NCI-H2081 (cell line): ENCODE measurements around the gene SORCS2.

Experiments used
- DNase-seq, 2 experiments: peaks; one replicate each; lab custom pipeline; 2025; lab: John Stamatoyannopoulos, UW

SORCS2 gene

DNA sequence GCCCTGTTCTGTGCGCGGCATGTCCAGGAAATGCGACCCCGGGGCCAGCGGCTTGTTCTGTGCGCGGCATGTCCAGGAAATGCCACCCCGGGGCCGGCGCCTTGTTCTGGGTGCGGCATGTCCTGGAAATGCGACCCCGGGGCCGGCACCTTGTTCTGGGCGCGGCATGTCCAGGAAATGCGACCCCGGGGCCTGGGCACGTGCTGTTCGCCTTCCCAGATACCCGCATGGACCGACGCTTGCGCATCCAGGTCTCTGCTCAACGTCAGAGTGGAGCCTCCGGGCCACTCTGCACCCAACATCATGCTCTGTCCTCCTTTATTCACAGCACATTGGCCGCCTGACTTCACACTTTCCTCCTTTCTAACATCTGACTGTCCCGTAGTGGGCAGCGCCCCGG is 318.2 kb downstream of the SORCS2 start:
- DNase-seq = no peak

DNA sequence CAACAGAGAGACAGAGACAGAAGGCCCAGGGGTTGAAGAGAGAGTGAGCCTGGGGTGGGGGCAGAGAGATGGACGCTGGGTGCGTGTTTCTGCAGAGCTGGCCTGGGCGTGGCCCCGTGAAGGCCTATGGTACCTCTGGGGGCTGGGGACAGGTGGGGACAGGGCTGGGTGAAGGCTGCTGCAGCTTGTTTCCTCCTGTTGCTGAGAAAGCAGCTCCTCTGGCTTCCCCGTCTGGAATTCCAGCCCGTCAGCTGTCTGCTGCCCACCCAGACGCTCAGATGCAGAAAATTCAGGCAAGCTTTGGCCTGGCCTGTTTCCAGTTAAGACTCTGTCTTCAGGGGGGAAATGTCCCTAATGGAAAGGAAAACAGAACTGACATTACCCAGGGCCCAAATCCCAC is 319.2 kb downstream of the SORCS2 start:
- no peak for DNase-seq

DNA sequence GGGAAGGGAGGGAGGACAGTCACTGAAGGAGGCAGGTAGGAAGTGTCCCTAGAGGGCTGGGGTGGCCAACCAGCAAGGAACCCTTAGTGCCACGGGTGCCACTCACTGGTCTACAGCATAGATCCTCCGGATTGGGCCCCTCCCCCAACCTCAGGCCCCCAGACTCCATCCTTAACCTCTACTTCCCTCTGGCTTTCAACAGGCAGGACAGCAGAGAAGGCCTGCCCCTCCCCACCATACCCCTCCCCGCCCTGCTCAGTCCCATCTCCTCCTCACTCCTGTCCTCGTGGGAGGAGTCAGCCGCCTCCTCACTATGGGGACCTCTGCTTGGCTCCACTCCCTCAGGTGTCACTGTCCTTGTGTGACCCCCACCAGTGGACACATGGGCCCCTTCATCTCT is 320.1 kb downstream of the SORCS2 start:
- no peak for DNase-seq

DNA sequence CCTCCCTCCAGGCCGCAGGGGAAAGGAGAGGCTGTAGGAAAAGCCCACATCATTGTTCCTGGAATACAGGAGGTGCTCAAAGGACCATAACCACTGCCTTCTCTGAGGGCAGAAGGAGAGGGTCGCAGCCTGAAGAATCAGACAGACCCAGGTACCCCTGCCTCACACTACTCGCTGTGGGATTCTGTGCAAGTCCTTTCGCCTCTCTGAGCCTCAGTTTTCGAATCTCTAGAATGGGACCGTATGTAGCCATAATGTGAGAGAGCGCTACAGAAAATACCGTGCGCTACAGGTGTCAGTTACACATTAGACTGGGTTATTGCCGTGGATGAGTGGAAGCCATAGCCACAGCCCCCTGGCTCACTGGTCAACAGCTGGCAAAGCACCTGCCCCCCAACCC is 320.6 kb downstream of the SORCS2 start:
- no peak for DNase-seq

DNA sequence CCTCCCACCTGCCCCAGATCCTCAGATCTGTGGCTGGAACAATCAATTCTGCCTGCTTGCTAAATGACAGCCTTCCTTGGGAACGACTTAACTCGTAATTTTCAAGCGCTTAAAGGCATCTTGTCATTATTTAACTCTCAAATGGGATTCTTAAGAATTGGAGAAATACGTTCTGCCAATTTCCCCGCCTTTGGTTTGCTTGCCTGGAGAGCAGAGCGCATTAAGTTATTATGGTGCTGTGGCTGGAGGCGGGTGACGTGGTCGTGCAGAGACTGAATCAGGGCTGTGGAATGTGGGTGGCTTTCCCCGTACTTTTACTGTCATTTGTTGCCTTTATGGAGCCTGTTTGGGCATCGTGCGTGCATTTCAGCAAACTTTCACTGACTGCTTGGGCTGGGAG is 321.3 kb downstream of the SORCS2 start:
- no peak for DNase-seq

DNA sequence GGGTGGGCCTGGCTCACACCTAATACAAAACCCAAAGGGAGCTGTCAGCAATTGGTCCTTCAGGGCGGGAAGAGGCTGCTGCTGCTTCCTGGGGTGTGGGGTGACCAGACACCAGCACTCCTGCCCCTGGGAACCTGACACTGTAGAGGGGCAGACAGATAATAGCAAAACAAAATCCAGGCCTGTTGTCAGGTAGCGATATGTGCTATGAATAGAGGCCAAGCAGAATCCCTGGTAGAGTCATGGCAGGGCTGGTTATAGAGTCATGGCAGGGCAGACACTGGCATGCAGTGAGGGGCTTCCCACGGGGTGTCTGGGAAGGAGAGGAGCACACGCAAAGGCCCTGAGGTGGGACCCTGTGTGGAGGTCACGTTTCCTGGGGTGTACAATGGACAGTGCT is 321.9 kb downstream of the SORCS2 start:
- DNase-seq = no peak

DNA sequence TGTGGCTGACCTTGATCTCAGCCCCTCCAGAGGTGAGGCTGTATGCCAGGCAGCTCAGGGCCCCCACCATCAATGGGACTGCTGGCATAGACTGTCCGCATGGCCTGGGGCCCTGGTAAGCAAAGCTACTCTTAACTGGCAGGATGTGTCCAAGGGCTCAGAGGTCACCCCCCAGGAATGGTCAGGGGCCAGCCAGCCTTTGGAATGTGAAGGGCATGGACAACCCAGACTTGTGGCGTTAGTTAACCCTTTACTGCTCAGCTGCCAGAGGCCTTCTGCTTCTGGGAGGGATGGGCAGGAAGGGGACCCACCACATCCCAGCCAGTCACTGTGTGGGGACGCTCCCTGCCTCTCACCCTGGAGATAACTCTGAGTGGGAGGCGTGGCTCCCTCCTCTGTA is 322.5 kb downstream of the SORCS2 start:
- DNase-seq = no peak

DNA sequence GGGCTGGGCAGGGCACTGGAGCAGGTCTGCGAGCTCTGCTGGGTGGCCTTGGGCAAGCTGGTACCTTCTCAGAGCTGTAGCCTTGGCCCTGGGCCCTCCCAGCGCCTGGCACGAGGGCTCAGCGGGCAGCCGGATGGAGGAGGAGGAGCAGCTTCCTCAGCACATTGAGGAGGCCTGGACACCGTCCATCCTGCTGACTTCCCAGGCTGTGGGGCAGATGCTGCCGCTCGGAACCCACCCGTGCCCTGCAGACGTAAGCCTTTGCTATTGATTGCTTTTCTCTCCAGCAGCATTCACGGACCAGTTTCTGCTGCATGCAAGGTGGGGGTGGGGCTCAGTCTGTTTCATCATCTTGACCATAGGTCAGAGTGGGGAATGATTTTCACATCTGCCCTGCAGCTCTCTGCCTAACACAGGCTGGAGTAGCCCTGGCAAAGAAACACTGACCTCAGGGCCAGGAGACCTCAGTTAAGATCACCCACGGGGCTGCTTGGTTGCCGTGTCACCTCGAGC is 323.1 kb downstream of the SORCS2 start:
- DNase-seq = no peak

DNA sequence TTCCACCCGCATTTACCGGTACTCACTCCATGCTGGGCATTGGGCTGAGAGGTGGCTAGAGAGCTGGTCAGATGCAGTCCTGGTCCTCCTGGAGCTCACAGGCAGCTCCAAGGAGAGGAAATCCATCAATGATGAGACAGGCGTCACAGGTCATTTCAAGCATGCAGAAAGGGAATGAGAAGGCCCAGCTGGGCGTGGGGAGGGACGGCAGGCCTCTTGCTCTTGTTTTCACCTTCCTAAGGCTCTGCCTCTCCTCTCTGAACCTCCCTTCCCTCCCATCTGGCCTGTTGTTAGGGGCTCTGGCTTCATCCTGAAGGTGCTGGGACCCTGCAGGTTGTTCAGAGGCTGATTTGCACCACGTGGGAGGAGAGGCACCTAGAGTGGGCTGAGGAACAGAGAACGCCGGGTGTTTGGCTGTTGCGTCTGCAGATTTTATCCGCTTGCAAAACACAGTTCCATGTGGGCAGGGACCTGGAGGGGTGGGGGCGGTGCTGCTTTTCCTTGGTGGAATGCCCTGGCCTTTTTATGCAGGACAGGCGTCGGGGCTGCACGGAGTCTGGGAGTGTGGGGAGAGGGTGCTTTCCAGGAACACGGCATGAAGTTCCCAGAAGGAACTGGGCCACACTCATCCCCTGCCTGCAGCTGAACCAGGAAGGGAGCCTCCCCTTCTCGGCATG is 323.9 kb downstream of the SORCS2 start:
- no peak for DNase-seq

DNA sequence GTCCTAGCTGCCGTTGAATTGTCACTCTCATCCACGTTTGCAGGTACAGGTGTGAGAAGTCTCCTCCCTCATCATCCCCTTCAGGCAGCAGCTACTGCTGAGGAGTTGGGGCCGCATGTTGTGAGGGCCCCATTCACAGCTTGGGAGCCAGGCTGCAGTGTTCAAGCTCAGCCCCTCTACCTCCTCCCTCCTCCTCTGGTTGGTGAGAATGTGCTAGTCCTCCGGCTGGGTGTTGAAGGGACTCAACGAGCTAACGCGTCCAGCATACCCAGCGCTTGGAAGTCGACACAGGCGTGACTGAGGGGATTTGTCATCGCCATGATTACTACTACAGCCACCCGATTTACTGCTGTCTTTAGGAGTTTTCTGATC is 324.4 kb downstream of the SORCS2 start:
- no peak for DNase-seq

DNA sequence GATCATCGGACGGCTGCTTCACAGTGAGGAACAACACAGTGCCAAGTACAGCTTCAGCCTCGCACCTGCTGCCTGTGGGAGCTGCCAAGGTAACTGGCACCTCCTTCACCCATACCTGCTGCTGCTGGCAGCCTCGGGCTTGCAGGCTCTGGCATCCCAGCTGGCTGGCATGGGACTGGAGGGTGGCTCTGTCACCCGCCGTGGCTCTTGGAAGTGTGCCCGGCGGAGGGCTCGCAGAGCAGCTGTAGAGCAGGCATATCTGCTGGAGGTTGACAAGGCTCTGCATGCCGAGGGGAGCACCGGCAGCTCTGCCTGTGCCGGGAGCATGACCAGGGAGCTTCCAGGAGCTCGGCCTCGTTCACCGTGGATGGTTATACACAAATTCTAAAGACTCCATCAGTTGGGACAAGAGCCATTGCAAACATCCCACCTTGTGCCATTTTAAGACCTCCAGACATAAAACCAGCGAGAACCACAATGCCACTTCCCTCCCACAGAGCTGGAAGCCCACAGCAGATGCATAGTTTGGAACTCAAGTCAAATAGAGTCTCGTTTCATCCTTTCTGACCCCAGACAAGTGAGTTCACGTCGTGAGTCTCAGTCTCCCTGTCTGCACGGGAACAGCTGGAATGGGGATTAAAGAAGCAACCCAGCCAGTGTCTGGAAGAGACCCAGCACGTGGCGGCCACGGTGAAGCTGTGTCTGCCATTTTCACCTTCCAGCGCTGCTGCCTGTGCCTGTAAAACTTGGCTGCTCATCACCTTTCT is 326.7 kb downstream of the SORCS2 start:
- peak; percentile 79 to 92 for DNase-seq

DNA sequence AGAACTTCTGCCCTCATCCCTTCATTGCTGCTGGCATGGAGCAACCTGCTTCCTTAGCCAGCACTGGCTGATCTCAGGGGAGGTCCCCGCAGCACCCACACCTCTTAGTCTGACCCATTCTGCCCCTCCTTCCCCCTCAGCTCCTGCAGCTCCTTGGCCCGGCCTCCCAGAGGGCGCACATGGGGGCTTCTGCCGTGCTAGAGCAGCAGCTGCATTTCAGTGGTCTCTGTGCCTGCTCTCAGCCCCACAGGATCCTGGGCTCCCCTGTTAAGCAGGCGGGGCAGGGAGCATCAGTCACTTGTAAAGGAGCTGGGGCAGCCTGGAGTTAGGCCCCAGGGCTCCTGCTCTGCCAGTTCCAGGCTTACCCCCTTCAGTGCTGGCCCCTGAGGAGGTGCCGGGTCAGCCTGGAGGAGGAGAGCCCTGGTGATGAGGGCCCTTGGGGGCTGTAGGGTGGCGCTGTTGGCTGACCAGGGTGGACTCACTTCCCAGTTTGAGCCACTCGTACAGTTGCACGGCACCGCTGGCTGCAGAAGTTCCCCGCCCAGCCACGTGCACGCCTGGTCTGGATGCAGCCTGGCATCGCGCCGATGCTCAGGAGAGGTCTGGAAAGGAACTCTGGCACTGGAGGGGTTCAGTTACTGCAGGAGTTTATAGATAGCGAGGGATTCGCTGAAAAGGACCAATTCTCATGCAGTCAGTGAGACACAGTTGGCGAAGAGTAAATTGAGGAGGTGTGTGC is 327.5 kb downstream of the SORCS2 start:
- DNase-seq = no peak

DNA sequence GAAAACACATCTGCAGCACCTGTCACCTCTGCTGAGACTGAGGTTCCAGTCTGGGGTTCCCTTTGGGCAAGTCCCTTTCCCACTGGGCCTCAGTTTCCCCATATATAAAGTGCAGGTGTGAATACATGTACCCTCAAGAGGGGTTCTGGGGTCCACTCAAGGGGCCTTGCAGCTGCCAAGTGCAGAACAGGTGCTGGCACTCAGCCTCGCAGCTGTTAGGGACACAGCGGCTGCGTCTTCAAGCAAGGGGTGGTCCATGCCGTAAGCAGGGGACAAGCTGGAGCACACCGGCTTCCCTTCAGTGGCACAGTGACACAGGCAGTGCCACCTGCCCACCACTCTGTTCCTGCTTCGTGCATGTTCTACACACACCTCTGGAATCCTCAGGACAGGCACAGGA is 329.3 kb downstream of the SORCS2 start:
- DNase-seq = no peak

DNA sequence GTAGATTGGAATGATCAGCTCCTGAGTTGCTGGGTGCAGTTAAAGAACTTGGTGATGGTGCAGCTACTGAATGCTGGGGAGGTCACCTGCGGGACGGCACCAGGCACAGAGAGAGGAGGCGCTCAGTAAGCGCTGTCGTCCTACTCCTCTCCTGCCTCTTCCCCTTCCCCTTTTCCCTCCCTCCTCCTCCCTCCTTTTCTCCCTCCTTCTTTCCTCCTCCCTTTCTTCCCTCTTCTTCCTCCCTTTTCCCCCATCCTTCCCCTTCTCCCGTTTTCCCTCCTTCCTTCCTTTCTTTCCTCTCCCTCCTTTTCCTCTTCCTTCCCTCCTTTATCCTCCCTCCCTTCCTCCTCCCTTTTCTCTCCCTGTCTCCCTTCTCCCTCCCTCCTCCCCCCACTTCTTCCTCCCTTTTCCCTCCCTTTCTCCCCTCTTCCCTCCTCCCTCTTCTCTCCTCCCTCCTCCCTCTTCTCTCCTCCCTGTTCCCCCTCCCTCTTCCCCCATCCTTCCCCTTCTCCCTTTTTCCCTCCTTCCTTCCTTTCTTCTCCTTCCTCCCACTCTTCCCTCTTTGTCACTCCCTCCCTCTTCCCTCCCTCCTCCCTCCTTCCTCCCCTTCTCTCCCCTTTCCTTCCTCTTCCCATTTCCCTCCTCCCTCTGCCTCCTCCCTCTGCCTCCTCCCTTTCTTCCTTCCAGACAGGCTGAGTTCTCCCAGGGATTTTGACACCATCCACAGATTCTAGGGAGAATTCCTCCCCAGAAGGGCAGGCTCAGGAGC is 330.3 kb downstream of the SORCS2 start:
- no peak for DNase-seq

DNA sequence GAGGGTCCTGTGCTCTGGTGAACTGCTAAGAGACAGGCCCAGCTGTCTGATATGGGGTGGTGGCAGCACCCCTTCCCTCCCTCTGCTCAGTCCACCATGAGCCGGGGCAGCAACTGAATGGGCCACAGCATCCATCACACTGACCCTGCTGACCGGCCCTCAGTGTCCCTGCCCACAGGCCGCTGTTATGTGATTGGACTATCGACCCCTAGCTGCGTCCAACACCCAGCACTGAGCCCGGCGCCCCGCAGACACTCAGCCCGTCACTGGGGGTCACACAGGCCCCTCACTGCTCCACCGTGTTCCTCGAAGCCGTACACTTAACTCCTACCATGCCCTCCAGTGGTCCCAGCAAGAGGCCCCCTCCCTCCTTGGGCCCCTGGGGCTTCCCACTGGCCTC is 331.2 kb downstream of the SORCS2 start:
- DNase-seq = no peak

DNA sequence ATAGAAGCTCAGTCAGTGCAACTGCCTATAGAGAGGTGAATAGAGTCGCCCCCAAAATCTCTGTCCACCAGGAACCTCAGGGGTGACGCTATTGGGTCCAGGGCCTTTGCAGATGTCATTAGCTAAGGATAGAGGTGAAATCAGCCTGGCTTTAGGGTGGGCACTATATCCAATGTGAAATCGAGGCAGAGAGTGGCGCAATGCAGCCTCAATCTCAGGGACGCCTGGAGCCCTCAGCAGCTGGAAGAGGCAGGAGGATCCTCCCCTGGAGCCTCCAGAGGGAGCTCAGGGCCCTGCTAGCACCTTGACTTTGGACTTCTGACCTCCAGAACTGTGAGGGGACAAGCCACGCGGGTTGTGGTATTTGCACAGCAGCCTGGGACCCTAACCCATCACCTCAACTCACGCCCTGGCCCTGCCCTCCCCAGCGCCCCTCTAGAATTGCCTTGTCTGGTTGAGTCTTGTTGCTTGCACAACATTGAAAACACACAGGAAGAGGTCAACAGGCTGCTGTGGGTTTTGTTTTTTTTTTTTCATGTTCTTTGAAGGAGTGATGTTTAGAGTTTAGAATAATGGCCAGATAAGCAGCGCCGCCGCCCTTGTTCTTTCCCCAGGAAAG is 331.8 kb downstream of the SORCS2 start:
- DNase-seq = no peak

DNA sequence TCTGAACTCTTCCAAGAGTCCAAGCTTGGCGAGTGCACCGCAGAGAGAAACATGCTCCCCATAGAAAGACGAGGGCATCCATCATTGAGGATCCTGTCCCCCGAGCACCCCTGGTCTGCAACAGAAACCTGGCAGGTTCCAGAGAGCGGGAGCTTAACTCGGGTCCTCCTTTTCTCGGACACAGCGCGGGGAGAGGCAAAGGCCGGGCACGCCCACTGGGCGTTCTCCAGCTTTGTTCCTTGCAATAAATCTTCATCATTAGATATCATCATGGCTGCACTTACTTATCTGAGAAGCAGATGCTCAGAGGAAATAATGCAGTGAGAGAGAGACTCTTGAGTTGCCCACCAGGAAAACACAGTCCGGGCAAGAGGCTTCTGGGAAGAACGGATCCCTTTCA is 332.5 kb downstream of the SORCS2 start:
- DNase-seq = no peak

DNA sequence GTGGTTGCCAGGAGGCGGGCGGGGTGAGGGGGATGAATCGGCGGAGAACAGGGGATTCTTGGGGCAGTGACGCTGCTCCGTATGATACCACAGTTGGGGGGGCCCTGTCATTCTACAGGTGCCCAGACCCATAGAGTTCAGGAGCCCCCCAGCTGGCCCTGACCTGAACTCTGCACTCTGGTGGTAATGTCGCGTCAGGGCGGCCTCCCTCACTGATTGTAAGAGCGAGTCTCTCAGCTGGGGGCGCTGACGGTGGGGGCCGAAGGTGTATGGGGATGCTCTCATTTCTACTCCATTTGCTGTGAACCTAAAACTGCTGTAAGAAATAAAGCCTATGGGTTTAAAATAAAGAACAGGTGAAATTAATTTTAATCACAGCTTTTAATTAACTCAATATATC is 334.2 kb downstream of the SORCS2 start:
- no peak for DNase-seq

DNA sequence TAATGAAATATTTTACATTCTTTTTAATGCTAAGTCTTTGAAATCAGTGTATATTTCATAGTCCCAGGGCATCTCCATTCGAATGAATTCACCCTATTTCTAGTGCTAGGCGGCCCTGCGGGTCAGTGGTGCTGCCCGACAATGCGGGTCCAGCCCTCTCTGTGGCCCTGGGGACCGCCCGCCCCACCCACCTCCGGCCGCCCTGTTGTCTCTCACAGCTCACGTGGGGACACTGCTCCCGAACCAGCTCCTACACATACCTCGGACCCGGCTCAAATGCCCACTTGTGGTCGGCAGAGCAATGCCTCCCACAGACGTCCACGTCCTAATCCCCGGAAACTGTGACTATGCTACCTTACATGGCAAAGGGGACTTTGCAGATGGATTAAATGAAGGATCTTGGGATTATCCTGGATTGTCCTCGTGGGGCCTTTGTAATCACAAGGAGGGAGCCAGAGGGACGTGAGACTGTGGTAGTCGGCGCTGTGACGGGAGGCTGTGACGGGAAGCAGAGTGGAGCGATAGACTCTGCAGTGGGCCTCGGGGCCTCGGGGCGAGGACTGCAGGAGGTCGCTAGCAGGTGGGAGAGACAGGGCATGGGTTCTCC is 334.7 kb downstream of the SORCS2 start:
- no peak for DNase-seq

DNA sequence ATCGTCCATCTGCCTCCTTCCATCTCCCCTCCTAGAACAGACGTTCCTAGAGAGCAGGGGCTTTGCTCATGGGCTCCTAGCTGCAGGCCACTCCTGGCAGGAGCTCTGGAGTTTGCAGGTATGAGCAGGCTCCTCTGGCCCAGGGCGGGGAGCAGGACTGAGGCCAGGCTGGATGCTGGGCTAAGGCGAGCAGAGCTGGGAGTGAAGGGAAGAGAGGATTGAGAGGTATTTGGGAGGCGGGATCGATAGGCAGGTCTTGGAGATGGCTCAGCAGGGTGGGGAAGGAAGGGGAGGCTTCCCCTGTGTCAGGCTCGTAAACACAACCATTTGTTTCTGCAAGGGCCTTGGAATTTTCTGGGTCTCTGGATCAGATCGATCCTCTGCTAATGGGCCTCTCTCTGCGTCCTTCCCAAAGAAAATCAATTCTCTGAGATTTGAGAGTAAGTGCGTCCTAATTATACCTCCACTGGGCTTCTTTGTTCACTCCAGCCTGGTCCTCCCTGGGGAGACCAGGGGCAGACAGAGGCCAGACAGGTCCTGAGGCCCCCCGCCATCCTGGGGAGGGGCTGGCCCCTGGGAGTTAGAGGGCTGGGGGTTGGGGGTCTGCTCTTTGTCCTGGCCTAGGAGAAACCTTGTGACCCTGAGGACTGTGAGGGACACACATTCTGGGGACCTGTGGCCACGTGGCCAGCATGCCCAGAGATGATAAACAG is 337.2 kb downstream of the SORCS2 start:
- no peak for DNase-seq

DNA sequence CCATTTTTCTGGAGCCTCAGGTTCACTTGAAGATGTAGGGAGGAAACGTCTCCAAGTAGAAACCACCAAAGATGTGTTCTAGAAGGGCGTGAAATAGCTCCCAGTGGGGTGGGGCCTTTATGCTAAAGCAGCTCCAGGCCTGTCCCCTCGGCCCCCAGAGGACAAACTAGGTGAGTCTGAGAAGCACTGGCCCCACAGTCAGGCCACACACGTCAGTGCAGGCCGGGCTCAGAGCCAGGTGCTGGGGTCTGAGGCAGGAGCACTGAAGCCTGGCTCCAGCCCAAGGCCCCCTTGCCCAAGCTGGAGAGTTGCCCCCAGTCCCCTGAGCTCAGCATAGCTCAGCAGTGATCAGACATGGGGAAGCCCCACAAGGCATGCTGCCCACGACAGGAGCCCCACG is 337.7 kb downstream of the SORCS2 start:
- no peak for DNase-seq
